Inferior parietal cortex (tissue), 1 donor: ENCODE data around the gene KIRREL3.

Experiments used
- DNase-seq: peaks from one replicate; pipeline ENCODE4 v3.0.0-alpha.2; 2016; ENCODE audit errors: extremely low spot score

KIRREL3 gene

DNA sequence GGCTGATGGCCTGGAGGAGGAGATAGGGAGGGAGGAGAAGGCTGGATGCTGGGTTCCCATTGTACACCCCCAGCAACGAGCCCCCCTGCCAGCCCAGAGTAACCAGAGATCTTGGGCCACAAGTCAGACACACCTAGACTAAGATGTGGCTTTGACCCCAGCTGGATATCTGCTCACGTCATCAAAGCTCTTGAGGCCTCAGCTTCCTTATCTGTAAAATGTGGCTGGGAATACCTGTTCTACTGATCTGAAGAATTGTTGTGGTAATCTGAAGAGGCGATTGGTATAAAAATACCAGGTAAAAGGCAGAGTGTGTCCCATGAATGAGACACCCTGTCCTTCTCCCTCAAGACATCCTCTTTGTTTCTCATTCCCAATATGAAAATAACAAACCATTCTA is 365.1 kb downstream of the KIRREL3 start:
- no peak for DNase-seq

DNA sequence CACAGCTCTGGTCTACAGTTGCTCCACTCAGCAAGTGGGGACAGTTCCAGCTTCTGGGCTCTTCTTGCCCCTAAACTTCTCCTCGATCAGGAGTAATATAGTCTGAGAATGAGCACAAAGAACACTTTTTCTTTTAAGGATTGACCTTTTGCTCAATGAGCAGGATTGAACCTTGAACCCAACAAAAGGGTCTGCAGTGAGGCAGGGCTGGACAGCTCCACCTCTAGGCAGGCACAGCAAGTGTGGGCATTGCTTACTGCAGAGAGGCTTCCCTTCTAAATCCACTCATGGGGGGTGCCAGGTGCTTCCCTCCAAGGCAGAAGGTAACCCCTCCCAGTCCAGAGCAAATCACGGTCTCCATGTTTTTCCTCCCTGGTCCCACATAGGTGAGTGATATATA is 365.6 kb downstream of the KIRREL3 start:
- no peak for DNase-seq

DNA sequence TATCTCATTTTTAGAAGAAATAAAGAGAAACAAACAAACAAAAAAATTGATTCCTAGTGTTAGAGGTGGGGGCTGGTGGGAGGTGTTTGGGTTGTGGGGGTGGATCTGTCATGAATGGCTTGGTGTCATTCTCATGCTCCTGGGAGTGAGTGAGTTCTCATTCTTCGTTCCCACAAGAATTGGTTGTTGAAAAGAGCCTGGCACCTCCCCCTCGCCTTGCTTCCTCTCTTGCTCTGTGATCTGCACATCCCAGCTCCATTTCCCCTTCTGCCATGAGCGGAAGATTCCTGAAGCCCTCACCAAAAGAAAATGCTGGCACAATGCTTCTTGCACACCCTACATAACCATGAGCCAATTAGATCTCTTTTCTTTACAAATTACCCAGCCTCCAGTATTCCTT is 367.2 kb downstream of the KIRREL3 start:
- DNase-seq, result no peak

DNA sequence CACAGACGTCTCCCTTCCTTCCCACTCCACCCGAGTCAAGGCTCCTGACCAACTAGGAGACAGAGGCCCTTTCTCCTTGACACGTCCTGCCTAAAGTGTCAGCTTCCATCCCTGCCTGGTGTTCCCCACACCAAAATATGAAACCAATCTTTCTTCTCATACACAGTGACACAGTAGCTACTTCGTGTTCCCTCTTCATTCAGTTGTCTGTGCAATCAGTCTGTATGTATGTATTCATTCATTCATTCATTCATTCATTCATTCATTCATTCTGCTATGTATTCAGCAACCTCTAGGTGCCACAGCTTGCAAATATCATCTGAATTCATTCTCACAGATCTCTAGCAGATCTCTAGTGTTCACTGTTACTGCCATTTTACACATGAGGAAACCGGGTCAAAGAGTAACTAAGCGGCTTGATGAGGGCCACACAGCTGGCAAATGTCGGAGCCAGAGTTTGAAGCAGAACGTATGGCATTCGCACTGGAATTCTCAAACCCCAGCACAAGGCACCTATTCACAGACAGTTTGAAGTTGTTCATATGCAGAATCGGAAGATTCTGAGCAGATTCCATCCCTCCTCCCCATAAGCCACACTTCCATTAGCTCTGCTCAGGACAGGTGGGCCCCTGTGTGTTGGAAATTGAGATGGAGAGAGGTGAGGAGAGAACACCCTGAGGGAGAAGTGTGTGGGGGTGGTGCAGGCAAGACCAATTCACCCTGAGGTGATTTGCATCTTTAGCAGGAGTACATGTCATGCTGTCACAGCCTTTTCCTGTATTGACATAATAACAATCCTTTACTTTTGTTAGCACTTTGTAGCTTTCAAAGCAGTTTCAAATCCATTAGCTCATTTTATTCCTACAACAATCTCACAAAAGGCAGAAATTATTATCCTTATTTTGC is 369.4 kb downstream of the KIRREL3 start:
- DNase-seq, result no peak

DNA sequence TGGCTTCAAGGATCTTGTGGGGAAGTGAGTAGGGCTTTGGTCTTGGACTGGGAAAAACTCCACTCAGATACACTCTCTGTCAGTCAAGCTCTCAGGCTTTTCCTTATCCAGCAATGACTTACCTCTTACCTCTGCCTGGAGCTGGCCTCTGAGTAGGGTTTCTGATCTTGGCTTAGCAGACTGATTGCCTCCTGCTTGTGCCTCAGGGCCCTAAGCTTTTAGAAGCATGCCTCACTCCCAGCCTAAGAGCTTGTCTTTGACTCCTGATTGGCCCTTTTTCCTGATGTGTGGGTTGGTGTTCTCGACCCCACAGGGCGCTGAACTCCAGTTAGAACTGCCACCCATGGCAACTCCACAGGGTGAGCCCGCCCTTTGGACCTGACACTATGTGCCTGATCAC is 370.1 kb downstream of the KIRREL3 start:
- no peak for DNase-seq

DNA sequence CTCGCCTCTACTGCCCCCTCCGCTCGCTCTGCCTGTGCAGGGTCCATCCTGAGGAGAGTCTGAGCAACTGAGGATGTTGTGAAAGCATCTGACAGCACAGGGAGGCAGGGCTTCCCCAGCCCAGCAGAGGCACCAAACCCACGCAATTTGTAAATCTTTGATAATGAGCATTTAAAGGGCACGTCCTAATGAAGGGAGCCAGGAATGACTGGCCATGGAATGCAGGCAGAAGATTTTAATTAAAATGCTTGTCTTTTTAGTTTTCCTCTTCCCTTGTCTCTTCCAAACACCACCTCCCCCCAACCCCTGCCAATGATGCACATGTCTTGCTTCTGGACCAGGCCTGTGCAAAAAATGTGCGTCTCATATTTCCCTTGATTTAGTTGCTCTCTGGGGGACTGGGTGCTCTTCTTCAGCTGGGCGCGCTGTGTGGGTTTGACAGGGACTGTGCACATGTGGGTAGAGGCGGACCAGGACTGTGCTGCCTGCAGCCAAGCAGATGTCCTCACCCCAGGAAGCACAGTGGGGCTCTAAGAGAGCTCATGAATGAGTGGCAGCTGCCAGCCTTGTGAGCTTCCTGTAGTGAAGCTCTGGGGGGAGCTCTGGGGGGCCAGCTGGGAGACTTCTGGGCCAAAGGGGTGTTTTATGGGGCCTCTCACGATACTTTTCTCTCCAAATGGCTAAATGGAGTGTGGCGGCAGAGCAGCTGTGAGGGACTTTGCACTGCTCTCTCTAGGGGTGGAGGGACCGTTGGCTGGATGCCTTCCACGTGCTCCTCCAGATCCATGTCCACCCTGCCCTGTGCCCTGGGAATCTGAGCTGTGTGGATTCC is 371.6 kb downstream of the KIRREL3 start:
- DNase-seq, result peak; percentile 53

DNA sequence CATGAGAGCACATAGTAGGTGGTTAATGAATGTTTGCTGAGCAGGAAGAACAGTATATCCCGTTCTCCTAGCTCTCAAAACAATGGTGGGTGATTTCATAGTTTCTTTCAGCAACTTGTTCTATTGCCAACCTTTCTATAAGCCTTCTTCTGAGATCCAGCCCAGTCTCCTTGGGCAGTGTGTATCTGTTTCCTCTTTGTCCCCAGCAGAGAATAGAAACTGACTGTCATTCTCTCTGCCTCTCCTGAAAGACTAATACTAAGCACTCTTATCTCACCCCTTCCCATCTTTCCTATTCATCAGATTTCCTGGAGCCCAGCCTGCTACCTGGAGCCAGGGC is 372.1 kb downstream of the KIRREL3 start:
- no peak for DNase-seq

DNA sequence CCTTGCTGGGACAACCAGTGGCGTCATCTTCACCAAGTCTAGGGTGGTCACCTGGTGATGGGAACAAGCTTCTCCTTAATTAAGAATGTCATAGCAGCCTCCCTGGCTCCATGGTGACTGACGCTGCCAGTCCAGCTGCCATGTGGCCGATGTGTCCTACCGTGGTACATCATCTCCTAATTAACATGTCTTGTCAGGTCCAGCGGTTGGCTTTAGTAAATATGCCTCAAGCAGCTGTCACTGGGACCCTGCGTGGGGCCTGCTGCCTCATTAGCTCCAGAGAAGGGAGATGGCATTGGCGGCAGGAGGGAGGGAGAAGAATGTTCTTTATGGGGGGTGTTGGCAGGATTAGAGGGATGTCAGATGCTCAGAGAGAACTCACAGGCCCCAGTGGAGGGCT is 373.1 kb downstream of the KIRREL3 start:
- no peak for DNase-seq

DNA sequence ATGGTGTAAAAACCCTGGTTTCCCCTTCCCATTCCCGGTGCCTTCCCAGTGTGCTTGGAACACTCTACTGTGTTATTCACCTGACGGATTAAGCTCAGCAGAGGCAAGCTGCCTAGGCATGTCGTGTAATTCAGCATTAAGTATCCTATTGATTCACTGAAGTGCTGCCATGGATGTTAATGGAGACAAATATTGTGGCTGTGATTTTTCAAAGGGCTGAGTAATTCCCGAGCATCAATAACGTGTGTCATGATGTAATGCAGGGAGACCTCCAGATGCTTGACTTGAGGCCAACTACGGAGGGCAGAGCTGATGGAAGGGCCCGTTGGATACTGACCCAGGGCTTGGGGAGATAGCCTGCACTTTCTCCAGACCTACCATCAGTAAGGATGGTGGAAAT is 376.1 kb downstream of the KIRREL3 start:
- DNase-seq, result no peak

DNA sequence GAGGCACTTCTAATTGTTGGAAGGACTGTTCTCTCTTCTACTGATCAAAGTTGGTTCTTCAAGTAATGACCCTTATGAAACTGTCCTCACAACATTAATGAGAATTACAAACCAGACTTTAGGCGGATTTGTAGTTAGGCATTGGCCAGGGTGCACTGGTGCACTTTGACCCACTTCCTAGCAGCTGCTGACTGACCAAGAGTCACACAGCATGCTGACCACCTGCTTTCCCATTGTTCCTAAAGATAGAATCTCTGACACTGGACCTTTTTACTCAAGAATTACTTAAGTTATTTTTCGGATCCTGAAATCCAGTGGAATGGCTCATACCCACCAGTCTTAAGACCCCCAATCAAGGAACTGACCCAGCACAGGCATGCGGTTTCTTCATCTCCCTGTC is 381.1 kb downstream of the KIRREL3 start:
- DNase-seq, result no peak

DNA sequence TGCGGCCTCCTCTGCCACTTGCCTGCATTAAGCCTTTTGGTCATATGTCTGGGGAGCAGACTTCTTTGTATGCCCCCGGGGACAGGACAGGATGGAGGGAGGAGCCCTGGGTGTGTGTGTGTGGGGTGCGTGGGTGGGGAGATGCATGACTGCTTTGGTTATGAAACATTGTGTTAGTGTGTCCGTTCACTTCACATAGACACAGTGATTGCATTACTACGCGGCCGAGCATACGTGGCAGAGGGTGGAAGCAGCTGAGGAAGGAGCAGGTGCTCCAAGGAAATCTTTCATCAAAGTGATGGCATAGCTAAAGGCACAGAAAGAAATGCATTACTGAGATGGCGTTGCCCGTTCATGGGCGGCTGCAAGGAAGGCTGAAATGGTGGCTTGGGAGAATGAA is 384.7 kb downstream of the KIRREL3 start:
- no peak for DNase-seq

DNA sequence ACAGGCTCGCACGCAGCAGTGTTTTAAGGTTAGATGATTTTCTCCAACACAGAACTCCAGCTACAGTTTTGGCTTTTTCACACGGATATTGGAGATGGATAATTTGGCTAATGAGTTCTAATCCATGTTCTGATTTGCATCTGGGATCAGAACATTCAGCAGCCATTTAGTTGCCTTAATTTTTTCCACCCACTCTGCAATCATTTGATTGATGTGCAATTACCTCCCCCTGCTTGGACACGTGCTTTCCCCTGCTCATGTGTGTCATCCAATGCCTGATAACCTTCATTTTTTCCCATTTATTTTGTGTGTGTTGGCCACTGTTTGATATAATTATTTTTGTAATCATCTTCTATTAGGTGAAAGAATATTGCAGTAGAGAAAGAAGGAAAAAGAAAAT is 387.3 kb downstream of the KIRREL3 start:
- no peak for DNase-seq

DNA sequence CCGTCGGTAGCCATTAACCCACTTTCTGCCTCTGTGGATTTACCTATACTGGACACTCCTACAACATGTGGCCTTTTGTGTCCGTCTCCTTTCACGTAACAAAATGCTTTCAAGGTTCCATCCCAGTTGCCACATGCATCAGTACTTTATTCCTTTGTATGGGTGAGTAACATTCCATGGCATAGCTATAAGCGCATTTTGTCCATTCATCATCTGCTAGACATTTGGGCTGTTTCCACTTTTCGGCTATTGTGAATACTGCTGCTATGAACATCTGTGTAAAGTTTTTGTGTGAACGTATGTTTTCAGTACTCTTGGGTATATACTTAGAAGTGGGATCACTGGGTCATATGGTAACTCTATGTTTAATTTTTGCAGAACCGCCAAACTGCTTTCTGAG is 387.9 kb downstream of the KIRREL3 start:
- DNase-seq, result no peak

DNA sequence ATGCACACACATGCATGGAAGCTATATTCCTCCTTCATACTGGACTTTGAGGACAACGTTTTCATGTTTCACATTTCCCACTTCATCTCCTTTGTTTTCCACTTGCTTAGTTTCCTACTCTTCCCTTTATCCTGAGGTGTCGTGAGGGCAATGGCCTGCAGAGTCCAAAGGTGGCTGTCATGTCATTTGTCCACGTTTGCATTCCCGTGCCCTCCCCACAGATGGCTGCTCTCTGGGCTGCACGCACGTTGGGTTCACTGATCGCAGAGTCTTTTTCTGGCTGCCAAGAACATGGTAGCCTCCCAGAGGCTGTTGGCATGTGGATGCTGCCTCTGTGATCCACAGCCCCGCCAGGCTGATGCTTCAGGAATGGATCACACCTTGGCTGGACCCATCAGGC is 389.1 kb downstream of the KIRREL3 start:
- no peak for DNase-seq

DNA sequence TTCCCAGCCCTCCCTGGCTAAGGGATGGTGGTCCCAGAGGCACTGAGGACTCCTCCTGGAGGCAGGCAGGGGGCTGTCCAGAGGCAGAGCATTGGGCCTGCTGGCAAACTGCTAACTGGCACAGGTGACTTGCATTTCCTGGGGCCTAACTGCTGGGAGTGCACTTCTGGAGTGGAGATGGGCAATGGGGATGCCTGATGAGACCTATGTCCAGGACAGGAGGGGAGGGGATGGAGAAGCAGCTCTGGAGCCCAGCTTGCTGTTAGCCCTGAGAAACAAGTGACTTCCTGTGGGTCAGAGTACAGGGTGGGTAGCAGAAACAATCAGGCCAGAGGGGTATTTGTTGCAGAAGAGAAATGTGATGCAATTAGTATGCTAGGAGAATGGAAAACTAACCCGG is 391.9 kb downstream of the KIRREL3 start:
- no peak for DNase-seq

DNA sequence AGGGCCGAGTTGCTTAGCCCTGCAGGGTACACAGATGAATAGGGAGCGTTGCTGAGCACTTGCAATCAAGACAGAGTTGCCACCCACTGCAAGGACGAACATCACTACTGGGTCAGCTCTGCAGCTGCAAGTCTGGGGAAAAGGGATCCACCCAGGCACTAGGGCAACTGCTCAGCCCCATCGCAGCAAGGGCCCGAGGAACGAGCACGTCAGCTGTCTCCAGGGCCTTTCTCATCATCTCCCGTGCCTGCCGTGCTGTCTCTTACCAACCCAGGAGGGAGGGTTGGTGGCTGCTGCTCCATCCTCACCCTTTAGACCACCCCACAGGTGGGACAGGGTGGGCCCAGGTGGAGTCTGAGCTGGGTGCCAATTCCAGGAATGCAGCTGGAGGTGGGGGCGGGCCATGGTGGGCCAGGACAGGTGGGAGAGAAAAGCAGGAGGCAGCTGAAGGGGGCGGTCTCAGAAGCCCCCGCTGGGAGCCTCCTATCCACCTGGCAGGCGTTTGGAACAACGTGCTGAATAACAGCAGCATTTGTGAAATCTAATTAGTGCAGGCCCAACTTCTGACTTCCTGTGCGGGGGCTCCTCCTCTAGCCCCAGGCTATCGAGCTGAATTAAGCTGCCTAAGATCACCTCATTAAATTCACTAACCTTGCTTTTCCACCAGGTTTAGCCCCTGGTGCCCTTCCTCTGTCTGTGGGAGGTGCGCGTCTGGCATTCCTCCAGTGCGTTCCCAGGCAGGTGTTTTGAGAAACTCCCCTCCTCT is 392.6 kb downstream of the KIRREL3 start:
- DNase-seq, result no peak

DNA sequence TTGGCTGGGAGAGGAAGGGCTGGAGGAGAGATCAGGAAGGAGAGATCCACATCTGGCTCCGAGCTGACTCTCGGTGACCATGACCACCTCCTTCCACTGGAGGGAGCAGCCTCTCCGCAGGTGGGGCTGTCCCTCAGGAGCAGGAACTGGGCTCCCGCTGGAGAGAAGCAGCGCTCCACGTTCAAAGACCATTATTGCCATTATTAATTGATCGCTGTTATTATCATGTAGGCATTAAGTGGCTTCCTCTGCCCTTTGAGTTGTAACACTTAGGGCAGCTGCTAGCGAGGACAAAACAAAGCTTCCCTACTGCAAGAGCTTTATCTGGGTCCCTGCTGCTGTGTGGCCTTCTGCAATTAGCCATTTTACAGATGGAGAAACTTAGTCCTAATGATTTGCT is 393.2 kb downstream of the KIRREL3 start:
- peak; percentile 82 for DNase-seq

DNA sequence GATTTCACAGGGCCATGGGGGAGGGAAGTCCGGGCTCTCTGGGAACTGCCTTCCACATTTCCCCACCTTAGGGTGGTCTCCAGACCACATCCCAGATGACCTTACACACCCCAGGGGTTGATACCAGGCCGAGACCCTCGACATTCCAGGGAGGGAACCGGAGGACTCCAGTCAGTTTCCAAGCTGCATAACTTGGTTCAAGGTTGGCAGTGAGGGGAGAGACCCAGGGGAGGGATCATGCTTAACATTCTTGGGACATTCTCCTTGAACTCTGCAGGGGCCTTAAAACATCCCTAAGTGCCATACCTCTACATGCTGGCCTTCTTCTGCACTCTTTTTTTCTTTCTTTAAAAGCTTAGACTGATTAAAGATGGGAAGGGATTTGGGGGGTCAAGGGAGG is 394.1 kb downstream of the KIRREL3 start:
- DNase-seq, result no peak

DNA sequence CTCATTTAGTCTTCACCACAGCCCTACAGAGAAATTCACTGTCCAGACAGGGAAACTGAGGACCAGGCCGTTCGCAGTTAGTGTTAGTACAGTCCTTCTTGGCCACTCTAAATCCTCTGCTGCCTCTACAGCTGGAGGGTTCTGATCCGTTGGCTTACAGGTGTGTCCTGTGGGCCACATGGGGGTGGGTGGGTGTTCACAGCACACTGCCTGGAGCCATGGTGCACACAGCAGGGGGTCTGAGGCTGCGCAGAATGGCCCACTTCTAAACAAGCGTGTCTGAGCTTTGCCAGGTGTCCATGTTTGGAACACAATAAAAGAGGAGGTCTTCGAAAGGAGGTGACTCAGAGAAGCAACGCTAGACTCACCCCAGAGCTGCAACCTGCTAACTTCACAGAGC is 396.1 kb downstream of the KIRREL3 start:
- DNase-seq, result no peak

DNA sequence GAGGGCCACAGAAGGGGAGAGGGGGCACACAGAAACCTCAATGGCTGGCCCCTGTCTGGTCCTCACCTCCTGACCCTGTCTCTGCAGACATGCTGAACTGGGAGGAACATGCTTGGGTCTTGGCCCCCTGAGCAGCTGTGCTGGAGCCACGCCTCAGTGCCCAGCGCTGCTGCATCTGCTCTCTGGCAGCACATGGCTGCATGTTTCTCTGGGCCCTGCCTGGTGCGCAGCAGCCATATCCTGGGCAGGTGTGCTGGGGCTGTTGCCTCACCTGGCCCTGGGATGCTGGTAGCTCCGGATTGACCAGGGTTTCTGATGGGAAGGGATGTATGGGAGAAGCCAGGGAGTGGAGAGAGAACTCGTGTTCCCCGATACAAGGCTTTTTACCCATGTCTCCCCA is 397.1 kb downstream of the KIRREL3 start:
- no peak for DNase-seq

DNA sequence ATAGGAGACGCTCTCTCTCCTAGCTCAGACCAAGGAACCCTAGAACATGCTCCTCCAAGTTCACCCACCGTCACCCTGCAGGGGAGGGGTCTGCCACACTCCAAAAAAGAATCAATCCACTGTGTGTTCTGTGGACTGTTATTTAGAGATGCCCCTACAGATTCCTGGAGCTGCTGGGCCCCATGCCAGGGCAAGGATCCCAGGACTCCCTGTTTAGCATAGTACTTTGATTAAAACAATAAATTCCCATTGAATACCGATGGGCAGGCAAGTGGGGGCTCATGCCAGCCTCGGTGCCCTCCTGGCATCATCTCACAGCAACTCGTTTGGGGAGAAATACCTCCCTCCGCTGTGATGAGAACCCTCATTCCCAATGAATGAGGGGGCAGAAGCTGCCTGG is 397.6 kb downstream of the KIRREL3 start:
- no peak for DNase-seq

DNA sequence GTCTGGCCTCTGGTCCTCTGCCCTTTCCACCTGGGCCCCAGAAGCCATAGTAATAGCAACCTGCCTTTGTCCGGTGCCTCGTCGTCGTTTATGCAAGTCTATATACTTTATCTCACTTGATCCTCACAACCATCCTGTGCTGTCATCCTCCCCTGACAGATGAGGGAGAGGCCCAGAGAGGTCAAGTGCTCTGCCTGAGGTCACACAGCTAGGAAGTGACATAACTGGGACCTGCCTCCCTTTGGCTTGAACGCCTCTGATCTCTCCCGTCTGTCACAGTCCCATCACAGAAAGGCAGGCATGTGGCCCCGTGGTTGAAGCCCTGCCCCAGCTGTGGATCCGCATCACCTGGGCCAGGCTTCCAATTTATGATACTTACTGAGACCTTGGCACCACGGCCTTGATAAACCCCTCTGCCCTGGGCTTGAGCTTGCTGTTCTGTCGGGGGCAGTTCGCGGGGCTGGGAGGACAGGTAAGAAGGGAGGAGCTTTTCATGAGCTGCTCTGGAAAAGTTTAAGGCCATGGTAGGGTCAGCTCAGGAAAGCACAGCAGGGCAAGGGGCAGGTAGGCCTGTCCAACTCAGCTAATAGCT is 398.1 kb downstream of the KIRREL3 start:
- DNase-seq, result no peak
